Medulla oblongata (tissue), 1 donor: ENCODE data around the gene ZNF524.
A peak's percentile ranks its signal among the peaks of the same experiment; 100 is the strongest.
"Not testable (repeated sequence)": the region's sequence is repeated elsewhere in the genome, so short reads cannot be mapped to it uniquely, and the experiment has no call there.

Source experiments
- DNase-seq: peaks from one replicate; pipeline ENCODE4 v3.0.0-alpha.2; 2015; ENCODE audit errors: extremely low spot score

ZNF524 gene

GRCh38 chr19:55599842-55600661 is at the start of gene ZNF524:
Gene ZNF524, plus strand, starts transcription at chr19:55600288. Its CDS starts 1,825 bp downstream, at chr19:55602113.
- peak; percentile 96 for DNase-seq

GRCh38 chr19:55550321-55550650 is 49.8 kb upstream of the ZNF524 start:
- no peak for DNase-seq

- no peak for DNase-seq
These were observed 47.9 kb upstream of the ZNF524 start for GRCh38 chr19:55552206-55552605.

- no peak for DNase-seq
These were observed 47.5 kb upstream of the ZNF524 start for GRCh38 chr19:55552620-55553019.

DNA sequence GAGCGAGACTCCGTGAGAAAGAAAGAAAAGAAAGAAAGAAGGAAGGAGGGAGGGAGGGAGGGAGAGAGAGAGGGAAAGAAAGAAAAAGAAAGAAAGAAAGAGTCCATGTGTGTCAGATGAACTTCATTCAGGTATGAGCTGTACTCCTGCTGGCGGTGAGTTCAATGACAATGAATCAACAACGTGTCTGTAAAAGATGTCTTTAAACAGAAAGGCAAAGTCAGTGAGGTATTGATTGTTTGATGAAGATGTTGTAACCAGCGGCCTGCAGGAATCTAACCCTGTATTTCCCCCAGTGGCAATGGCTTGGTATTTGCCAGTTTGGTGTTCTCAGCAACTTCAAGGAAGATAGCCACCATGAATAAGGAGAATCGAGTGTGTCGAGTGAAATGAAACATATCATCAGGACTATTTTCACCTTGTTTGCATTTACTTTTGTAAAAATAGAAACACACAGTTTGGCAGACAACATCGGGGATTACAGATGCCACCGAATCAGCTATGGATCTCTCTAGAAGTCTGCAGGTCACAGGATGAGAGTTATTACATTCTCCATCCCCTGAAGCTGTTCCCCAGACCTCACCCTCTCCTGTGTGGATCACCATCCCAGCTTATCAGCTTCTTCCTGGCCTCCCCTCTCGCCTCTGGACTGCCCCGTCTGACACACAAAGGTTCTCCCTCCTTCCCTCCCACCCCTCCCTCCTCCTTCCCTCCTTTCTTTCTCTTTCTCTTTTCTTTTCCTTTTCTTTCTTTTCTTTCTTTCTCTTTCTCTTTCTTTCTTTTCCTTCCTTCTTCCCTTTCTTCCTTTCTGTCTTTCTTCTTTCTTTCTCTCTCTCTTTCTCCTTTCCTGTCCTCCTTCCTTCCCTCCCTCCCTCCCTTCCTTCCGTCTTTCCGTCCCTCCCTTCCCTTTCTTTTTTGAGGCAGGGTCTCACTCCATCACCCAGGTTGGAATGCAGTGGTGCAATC is 46.6 kb upstream of the ZNF524 start:
- DNase-seq, result no peak

DNA sequence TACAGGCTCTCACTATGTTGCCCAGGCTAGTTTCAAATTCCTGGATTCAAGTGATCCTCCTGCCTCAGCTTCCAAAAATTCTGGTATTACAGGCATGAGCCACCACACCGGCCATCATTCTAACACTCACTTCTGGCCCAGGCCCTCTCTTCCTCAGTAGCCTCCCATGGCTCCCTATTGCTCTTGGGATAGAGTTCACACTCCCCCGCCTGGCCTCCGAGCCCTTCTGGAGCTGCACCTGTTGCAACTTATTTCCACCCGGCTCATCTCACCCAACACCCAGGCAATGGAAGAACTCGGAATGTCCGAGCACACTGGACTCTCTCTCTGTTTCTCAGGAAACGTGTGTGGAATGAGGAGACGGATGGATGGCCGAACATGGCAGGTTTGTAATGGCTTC is 45.8 kb upstream of the ZNF524 start:
- no peak for DNase-seq

DNA sequence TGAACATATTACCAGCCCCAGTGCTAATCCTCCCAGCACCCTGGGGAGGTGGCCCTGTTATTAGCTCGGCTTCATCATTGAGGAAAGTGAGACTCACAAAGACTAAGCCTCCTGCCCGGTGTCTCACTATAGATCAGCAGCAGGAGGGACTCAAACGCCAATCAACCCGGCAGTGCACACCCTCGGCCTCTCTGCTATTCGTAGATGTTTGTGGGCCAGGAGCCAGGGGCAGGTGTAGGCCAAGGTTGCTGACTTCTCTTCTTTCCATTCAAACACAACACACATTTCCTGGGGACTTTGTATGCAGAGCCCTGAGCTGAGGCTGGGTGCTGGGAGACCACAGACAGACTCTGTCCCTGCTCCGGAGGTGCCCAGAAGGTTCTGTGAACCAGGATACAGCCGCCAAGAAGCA is 45.3 kb upstream of the ZNF524 start:
- no peak for DNase-seq

- DNase-seq, result no peak
These were observed 40.4 kb upstream of the ZNF524 start for GRCh38 chr19:55559684-55560083.

- no peak for DNase-seq
These were observed 36.8 kb upstream of the ZNF524 start for GRCh38 chr19:55563261-55563690.

GRCh38 chr19:55566823-55567222 is 33.3 kb upstream of the ZNF524 start:
- no peak for DNase-seq

GRCh38 chr19:55567708-55568328 is 32.3 kb upstream of the ZNF524 start:
- no peak for DNase-seq

- DNase-seq, result not testable (repeated sequence)
These were observed 30.6 kb upstream of the ZNF524 start for GRCh38 chr19:55569477-55569876.

GRCh38 chr19:55573929-55574328 is 26.2 kb upstream of the ZNF524 start:
- DNase-seq, result not testable (repeated sequence)

DNA sequence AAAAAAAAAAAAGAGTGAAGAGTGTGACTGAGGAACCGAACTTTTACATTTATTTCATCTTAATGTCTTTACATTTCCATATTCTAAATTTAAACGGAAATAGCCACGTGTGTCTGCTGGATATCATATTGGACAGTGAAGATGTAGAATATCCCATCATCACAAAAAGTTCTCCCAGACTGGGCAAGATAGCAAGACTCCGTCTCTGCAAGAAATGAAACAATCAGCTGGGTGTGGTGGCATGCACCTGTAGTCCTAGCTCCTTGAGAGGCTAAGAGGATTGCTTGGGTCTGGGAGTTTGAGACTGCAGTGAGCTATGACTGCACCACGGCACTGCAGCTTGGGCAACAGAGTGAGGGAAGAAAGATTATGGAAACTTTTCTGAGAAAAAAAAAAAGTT is 23.3 kb upstream of the ZNF524 start:
- DNase-seq, result no peak

- no peak for DNase-seq
These were observed 21.9 kb upstream of the ZNF524 start for GRCh38 chr19:55578031-55578760.

- no peak for DNase-seq
These were observed 21.0 kb upstream of the ZNF524 start for GRCh38 chr19:55578761-55579747.

DNA sequence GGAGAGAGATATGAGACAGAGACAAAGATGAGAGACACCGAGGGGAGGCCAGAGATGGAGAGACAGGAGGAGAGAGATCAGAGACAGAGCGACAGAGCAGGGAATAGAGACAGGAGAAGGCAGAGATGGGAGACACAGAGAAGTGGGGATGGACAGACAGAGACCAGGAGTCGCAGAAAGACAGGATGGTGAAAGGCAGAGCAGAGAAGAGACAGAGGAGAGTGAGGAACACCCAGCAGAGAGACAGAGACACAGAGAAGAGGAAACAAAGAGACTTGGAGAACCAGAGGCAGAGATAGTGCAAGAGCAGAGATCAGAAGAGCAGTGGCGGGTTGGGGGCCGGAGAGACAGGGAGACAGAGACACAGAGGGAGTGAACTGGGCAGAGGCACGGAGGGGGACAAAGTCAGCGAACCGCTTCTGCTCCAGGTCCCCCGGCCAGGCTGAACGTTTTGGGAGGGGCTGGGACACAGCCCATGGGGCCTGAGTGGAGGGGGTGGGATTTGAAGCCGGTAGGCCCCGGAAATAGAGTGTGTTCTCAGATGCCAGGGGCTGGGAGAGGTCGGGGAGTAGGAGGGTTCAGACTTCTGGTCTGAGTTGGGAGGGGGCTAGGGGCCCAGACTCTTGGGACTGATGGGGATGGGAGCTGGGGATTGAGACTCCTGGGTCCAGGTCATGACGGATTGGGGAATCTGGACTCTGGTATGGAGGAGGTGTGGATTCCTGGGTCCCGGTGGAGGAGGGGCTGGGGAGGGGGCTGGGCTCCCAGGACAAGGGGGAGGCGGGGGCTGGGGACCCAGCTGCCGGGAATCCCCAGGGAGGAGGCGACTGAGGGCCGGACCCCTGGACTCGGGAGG is 20.1 kb upstream of the ZNF524 start:
- peak; percentile 21 for DNase-seq

DNA sequence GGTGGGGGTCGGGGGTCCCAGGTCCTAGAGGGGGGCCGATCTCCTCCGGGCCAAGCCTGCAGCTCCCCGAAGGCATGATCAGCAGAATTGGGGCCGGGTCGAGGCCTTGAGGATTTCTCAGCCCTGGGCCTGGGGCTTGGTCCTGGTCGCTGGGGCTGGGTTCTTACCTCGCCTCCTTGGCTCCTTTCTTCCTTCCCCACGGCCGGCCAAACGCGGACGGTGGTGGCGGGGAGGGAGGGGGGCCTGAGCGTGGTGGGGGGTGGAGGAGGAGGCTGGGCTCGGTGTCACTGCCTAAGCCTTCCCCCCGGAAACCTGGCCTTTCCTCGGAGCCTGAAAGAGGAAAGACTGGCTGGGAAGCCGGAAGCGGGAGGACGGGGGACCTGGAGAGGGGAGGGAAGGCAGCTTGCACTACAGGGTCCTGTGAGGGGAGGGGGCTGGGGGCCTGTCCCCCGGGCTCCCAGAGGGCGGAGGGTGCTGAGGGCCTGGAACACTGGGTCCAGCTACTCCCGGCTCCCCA is 19.4 kb upstream of the ZNF524 start, which contains the start of gene ZNF579:
Gene ZNF579 (minus strand): TSS at position 221 of the 517 bp plus-strand sequence. CDS start 1,209 bp downstream, outside the sequence.
- peak; percentile 89 for DNase-seq
